ENCODE measurements around the gene HCK.

Gene HCK

DNA sequence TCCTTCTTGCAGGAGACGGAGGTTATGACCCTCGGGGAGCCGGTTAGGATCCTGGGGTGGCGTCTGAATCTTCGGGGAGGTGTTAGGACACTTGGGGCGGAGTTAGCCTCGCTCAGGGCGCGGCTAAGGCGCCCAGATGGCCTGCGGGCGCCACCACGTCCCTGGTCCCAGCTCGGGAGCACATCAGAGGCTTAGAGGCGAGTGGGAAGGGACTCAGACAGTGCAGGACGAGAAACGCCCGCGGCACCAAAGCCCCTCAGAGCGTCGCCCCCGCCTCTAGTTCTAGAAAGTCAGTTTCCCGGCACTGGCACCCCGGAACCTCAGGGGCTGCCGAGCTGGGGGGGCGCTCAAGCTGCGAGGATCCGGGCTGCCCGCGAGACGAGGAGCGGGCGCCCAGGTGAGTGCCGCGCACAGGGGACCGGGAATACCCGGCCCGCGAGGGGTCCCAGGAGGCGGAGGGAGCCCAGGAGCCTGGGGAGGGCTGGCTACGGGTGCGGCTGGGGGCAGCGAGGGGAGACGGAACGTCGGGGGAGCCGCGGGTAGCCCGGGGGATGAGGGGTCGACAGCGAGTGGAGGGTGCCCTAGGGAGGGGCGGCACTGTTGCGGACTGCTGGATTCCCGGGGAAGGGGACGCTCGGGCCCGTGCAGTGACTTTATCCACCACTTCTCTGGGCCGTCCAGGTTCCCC, at the start of gene HCK:
Gene HCK (plus strand): TSS at position 153 of the 688 bp plus-strand sequence.
- DNase-seq, result no peak

DNA sequence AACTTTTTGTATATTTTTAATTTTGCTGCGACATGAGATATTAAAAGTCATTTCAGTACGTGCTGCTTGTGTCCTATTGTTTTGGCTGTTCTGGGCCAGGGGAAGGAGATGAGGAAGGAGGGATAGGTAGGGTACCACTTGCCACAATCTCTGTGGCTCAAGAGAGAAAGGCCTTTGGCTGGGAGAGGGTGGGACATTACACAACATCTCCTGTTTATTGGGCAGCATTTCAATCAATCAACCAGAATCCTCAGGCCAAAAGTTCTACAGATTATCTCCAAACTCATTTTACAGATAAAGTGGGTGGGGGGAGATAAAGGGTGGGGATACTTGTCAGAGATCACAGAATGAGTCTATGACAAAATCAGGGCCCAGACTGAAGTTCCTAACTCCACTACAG, 48.7 kb upstream of the HCK start:
- DNase-seq, result peak; percentile 25

DNA sequence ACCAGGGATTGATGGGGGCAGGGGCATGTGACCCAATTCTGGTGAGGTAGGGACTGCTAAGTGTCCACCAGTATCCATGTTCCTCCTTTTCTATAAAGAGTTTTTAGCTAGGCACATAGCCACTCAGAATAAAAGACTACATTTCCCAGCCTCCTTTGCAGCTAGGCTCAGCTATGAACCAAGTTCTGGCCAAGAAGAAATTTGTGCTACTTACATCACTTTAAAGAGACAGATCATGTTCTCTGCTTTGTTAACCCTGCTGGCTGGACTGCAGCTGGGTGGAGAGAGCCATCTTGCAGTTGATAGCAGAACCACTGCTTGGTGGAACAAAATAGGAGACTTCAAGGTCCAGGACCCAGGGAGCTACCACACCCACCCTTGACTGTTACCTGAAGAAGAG, 47.1 kb upstream of the HCK start:
- peak; percentile 65 for DNase-seq

- no peak for DNase-seq
Measured at GRCh38 chr20:32006053-32006452, 46.0 kb upstream of the HCK start.

GRCh38 chr20:32006841-32007786, 44.9 kb upstream of the HCK start:
- DNase-seq, result no peak

DNA sequence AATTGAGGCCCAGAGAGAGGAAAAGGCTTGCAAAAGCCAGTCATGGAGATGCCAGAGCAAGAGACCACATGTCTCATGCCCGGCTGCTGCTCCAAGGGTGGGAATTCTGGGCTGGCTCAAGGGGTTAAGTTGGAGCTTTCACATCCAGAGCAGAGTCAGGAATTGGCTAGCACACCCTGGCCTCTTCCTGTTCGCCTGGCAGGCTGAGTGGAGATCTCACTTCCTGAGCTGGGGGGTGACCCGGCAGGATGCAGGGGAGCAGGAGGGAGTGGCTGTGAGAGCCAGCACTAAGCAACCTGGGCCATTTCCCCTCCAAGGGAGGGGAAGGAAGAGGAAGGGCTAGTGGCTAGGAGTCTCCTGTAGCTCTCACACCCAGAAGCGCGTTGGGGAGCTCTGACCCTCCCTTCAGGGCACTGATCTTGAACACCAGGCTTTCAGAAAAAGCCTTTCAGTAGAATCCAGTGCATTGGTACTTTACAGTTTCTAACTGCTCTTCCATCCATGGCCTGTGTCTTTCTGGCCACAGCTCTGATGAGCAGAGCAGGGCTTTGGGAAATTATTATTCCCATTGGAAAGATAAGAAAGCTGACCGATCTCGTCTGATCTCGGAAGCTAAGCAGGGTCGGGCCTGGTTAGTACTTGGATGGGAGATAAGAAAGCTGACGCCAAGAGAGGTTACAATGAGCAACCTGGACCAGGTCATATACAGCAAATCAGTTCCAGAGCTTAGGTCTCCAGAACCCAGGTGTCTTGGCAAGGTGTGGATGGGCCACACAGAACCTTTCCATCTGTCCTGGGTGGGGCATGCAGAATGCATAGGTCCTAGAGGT, 44.0 kb upstream of the HCK start:
- DNase-seq, result no peak

DNA sequence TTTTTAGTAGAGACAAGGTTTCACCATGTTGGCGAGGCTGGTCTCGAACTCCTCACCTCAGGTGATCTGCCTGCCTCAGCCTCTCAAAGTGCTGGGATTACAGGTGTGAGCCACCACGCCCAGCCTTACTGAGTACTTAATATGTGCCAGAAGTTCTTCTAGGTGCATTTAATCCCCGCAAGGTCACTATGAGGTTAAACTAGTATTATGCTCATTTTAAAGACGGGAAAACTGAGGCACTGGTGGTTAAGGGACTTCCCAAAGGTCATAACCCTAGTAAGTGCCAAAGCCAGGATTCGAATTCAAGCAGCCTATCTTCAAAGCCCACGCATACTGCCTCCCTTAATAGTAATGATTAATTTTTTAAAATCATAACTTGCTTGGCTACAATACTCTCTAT, 42.5 kb upstream of the HCK start:
- DNase-seq, result no peak

DNA sequence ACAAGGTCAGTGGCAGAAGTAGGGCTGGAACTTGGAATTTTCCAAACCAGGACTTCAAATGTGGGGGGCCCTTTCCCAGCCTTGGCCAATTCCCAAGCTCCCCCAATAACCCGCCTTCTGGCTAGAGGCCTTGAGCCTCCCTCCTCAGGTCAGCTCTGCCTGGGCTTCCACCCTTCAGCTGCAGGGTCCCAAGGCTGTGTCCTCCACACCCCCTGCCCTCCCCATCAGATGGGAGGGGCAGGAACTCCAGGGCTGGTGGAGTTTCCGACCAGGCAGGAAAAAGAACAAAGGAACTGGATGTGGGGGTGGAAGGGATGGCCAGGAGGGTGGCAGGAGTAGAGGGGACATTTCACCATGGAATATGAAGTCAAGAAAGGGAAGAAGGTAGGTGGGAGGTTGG, 41.9 kb upstream of the HCK start, which contains the start of gene CCM2L:
Gene CCM2L (plus strand): TSS at position 338 of the 400 bp plus-strand sequence. CDS start 17 bp downstream, at position 355.
- DNase-seq, result no peak

DNA sequence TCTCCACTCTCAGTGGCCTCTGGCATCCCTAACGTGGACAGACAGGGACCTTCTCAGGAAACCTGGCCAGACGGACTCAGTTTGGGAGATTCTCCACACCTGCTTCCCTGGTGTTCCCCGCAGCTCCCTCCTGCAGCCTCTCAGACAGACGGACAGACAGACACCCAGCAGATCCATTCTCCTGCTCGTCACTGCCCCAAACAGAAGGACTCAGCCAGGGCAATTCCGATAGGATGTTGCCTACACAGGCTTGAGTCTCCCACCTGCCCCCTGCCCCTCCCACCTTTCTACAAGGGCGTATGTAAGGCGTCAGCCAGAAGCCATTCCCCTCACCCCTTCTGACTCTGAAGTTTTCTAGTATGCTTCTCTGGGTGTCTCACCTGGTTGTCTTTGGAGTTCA, 41.4 kb upstream of the HCK start:
- DNase-seq, result no peak

DNA sequence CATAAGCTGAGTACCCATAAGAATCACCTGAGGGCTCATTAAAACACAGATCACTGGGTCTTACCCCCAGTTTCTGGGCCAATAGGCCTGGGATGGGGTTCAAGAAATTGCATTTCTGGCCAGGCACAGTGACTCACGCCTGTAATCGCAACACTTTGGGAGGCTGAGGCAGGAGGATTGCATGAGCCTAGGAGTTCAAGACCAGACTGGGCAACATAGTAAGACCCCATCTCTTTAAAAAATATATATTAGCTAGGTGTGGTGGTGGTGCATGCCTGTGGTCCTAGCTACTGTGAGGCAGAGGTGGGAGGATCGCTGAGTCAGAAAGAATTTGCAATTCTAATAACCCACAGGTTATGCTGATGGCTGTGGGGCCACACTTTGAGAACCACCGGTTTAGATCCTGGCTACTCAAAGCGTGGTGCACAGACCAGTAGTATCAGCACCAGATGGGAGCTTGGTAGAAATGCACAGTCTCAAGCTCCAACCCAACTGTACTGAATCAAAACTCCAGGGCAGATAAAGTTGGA, 39.8 kb upstream of the HCK start:
- DNase-seq, result no peak

GRCh38 chr20:32013326-32013725, 38.7 kb upstream of the HCK start:
- no peak for DNase-seq

- no peak for DNase-seq
Measured at GRCh38 chr20:32017711-32018251, 34.3 kb upstream of the HCK start.

- peak; percentile 40 for DNase-seq
Measured at GRCh38 chr20:32018269-32019155, 33.5 kb upstream of the HCK start.

GRCh38 chr20:32019156-32019510, 32.9 kb upstream of the HCK start:
- no peak for DNase-seq

DNA sequence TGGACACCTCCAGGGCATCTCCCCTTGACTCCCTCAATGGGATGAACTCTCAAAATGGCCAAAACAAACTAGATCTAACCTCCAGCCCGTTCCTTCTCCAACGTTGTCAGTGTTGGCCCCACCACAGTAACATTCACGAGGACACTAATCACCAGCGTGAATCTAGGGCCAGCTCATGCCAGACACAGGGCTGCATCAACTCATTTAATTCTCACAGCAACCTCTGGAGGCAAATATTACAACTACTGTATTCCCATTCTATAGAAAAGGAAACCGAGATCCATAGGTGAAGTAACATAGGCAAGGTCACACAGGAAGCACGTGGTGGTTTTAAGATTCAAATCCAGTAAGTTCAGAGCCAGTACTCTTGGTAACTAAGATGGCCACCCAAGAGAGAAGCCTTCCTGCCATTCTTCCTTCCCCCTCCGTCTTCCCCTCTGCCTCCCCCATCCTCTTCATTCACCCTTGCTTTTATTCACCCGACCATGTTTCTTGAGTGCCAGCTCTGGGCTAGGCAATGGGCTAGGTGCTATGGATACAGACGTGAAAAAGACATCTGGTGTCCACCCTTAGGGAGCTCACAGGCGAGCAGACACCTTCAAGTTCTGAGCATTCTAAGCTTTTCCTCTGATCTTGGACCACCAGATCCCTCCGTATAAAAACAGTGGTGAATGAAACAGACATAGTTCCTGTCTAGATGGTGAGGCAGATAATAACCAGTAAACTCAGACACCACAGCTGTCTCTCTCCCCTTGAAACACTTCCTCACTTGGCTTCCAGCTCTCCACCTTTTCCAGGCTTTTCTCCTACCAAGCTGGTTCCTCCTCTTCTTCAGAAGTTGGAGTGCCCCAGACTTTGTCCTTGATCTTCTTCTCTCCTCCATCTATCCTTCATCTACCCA, 32.2 kb upstream of the HCK start:
- DNase-seq, result no peak

DNA sequence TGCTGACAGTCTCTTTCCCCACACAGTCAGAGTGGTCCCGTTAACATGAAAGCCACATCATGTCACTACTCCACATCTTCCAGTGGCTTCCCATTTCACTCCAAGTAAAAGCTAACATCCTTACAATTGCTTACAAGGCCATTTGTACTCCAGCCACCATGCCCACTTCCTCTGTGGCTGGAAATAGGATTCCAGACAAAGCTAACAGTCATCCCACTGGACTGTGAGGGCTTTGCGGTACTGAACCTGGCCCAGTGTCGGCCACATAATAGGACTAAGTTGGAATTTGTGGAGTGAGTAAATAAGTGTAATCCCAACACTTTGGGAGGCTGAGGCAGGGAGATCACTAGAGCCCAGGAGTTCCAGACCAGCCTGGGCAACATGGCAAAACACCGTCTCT, 31.0 kb upstream of the HCK start:
- DNase-seq, result no peak

DNA sequence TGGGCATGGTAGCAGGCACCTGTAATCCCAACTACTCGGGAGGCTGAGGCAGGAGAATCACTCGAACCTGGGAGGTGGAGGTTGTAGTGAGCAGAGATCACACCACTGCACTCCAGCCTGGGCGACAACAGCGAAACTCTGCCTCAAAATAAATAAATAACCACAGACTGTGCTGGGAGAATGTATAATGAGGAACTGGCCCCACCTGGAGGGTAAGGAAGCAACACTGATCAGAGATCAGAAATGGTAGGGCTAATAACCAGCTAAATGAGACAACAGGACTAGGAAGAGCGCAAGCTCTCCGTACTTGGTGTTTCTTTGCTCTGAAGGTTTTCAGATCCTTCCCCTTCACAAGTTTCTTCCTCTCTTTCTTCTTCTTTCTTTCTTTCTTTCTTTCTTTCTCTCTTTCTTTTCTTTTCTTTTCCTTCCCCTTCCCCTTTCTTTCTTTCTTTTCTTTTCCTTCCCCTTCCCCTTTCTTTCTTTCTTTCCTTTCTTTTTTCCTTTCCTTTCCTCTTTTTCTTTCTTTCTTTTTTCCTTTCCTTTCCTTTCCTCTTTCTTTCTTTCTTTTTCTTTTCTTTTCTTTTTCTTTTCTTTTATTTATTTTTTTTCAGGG, 27.3 kb upstream of the HCK start:
- no peak for DNase-seq

GRCh38 chr20:32027643-32028042, 24.4 kb upstream of the HCK start:
- no peak for DNase-seq

GRCh38 chr20:32028647-32029372, 23.2 kb upstream of the HCK start:
- DNase-seq, result peak; percentile 21
